ENCODE results near the gene EGR1.

Gene EGR1

GRCh38 chr5:138467711-138468132, 2.4 kb downstream of the EGR1 start:
- peak; percentile 59 for DNase-seq (ENCODE audit: extremely low read depth, low read depth)

DNA sequence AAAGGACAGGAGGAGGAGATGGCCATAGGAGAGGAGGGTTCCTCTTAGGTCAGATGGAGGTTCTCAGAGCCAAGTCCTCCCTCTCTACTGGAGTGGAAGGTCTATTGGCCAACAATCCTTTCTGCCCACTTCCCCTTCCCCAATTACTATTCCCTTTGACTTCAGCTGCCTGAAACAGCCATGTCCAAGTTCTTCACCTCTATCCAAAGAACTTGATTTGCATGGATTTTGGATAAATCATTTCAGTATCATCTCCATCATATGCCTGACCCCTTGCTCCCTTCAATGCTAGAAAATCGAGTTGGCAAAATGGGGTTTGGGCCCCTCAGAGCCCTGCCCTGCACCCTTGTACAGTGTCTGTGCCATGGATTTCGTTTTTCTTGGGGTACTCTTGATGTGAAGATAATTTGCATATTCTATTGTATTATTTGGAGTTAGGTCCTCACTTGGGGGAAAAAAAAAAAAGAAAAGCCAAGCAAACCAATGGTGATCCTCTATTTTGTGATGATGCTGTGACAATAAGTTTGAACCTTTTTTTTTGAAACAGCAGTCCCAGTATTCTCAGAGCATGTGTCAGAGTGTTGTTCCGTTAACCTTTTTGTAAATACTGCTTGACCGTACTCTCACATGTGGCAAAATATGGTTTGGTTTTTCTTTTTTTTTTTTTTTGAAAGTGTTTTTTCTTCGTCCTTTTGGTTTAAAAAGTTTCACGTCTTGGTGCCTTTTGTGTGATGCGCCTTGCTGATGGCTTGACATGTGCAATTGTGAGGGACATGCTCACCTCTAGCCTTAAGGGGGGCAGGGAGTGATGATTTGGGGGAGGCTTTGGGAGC, 3.1 kb downstream of the EGR1 start:
- peak; percentile 63 for DNase-seq (ENCODE audit: extremely low read depth, low read depth)
- TF ChIP-seq, protein P1, sequence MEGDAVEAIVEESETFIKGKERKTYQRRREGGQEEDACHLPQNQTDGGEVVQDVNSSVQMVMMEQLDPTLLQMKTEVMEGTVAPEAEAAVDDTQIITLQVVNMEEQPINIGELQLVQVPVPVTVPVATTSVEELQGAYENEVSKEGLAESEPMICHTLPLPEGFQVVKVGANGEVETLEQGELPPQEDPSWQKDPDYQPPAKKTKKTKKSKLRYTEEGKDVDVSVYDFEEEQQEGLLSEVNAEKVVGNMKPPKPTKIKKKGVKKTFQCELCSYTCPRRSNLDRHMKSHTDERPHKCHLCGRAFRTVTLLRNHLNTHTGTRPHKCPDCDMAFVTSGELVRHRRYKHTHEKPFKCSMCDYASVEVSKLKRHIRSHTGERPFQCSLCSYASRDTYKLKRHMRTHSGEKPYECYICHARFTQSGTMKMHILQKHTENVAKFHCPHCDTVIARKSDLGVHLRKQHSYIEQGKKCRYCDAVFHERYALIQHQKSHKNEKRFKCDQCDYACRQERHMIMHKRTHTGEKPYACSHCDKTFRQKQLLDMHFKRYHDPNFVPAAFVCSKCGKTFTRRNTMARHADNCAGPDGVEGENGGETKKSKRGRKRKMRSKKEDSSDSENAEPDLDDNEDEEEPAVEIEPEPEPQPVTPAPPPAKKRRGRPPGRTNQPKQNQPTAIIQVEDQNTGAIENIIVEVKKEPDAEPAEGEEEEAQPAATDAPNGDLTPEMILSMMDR (IDR thresholded peaks at IDR 0.05; ENCODE audit: low read depth, low read length), result no peak

More at GRCh38 chr5:138467711-138468132, 2.4 kb downstream of the EGR1 start:
- TF ChIP-seq, protein P1 (IDR thresholded peaks at IDR 0.05; ENCODE audit: low read depth, low read length), result no peak

DNA sequence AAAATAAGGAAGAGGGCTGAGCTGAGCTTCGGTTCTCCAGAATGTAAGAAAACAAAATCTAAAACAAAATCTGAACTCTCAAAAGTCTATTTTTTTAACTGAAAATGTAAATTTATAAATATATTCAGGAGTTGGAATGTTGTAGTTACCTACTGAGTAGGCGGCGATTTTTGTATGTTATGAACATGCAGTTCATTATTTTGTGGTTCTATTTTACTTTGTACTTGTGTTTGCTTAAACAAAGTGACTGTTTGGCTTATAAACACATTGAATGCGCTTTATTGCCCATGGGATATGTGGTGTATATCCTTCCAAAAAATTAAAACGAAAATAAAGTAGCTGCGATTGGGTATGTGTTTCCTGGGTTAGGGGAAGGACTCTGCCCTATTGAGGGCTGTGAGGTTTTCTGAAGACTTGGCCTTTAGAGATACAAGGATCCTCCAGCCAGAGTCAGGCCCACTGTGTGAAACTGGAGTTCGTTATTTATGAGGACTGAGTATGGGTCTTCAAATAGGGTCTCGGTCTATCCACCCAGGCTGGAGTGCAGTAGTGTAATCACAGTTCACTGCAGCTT, 3.8 kb downstream of the EGR1 start:
- DNase-seq (ENCODE audit: extremely low read depth, low read depth), result peak; percentile 79
- TF ChIP-seq, protein P1 (IDR thresholded peaks at IDR 0.05; ENCODE audit: low read depth, low read length), result no peak

GRCh38 chr5:138469540-138470321, 4.5 kb downstream of the EGR1 start:
- peak; percentile 87 for DNase-seq (ENCODE audit: extremely low read depth, low read depth)
- TF ChIP-seq, protein P1 (IDR thresholded peaks at IDR 0.05; ENCODE audit: low read depth, low read length), result no peak

- TF ChIP-seq, protein P1 (IDR thresholded peaks at IDR 0.05; ENCODE audit: low read depth, low read length), result no peak
- DNase-seq (ENCODE audit: extremely low read depth, low read depth), result no peak
These were observed 5.2 kb downstream of the EGR1 start for GRCh38 chr5:138470322-138471051.

GRCh38 chr5:138471052-138471361, 5.7 kb downstream of the EGR1 start:
- TF ChIP-seq, protein P1 (IDR thresholded peaks at IDR 0.05; ENCODE audit: low read depth, low read length), result no peak
- DNase-seq (ENCODE audit: extremely low read depth, low read depth), result no peak

All from AG09319 (cell line).